SK-N-SH (cell line): Measurements from ENCODE around the gene GGT5. TPM values are rescaled to one million over a fixed set of nuclear protein-coding genes. Genes with fewer than 3 reads are reported as not detected.

ENCODE experiments used
- CTCF ChIA-PET: fragments of 300-600, 350-600 bp; formaldehyde crosslinking; extraction: SDS; loops from one replicate; lab custom pipeline; 2021; lab: Yijun Ruan, JAX
- POLR2A ChIA-PET: fragments of 350-600 bp; sonication (Branson Sonifier 250); formaldehyde crosslinking; extraction: SDS; loops from one replicate; lab custom pipeline; 2020; ENCODE audit warnings: antibody characterized with exemption, inconsistent platforms; lab: Yijun Ruan, JAX
- DNase-seq: peaks from one replicate; pipeline ENCODE4 v3.0.0; 2012
- H2AFZ ChIP-seq: fragments of 200-600 bp; sonication (generic); 2 replicates; pipeline ENCODE4 v1.8.1; 2016; ENCODE audit warnings: antibody characterized with exemption, mild to moderate bottlenecking, low read depth
- H3F3A ChIP-seq: fragments of 200-600 bp; sonication (generic); replicated peaks from 2 replicates; pipeline ENCODE3; 2016; ENCODE audit warnings: antibody characterized with exemption, mild to moderate bottlenecking; ENCODE audit not compliant: insufficient read depth
- H3K27ac ChIP-seq, 2 experiments: fragments of 200-500 bp in 1 of 2; fragments of 200-600 bp in 1 of 2; sonication (Bioruptor generic) in 1 of 2; sonication (generic), shearing (Covaris generic) in 1 of 2; 2 replicates each; pipeline versions ENCODE4 v1.5.1 to v1.6.1; 2014 to 2016; ENCODE audit warnings: low read depth in 2 of 2, inconsistent platforms in 1 of 2, low read length in 1 of 2, mild to moderate bottlenecking in 1 of 2, mixed read lengths in 1 of 2
- H3K27me3 ChIP-seq: fragments of 200-600 bp; sonication (generic), shearing (Covaris generic); 2 replicates; pipeline ENCODE4 v1.6.1; 2016; ENCODE audit warnings: mixed run types; ENCODE audit not compliant: insufficient read depth
- H3K36me3 ChIP-seq, 2 experiments: fragments of 200-500 bp in 1 of 2; fragments of 200-600 bp in 1 of 2; sonication (Bioruptor generic) in 1 of 2; sonication (generic) in 1 of 2; replicated peaks in 1 of 2; 2 replicates each; pipeline versions ENCODE3 to v1.5.1; 2014 to 2016; ENCODE audit warnings: low read length in 1 of 2, mild to moderate bottlenecking in 1 of 2; ENCODE audit not compliant: insufficient read depth in 2 of 2, control insufficient read depth in 1 of 2
- H3K4me1 ChIP-seq, 2 experiments: fragments of 200-500 bp in 1 of 2; fragments of 200-600 bp in 1 of 2; sonication (Bioruptor generic) in 1 of 2; sonication (generic), shearing (Covaris generic) in 1 of 2; 2 replicates each; pipeline versions ENCODE4 v1.5.1 to v1.6.1; 2014 to 2016; ENCODE audit warnings: low read depth in 1 of 2, low read length in 1 of 2, mixed run types in 1 of 2; ENCODE audit not compliant: insufficient read depth in 2 of 2, control insufficient read depth in 1 of 2
- H3K4me2 ChIP-seq: fragments of 200-600 bp; sonication (generic), shearing (Covaris generic); 2 replicates; pipeline ENCODE4 v1.6.1; 2017; ENCODE audit warnings: mixed run types
- H3K4me3 ChIP-seq, 2 experiments: fragments of 200-500 bp in 1 of 2; fragments of 200-600 bp in 1 of 2; sonication (Bioruptor generic) in 1 of 2; sonication (generic), shearing (Covaris generic) in 1 of 2; 2 replicates each; pipeline versions ENCODE4 v1.5.1 to v1.8.1; 2014 to 2016; ENCODE audit warnings: low read depth in 2 of 2, inconsistent platforms in 1 of 2, low read length in 1 of 2, mild to moderate bottlenecking in 1 of 2, mixed read lengths in 1 of 2, moderate library complexity in 1 of 2
- H3K79me2 ChIP-seq: fragments of 200-600 bp; sonication (generic); 2 replicates; pipeline ENCODE4 v1.8.1; 2017; ENCODE audit warnings: mild to moderate bottlenecking; ENCODE audit not compliant: insufficient read depth
- H3K9ac ChIP-seq: fragments of 200-600 bp; sonication (generic); 2 replicates; pipeline ENCODE4 v1.6.1; 2017; ENCODE audit warnings: mixed run types
- H3K9me2 ChIP-seq: fragments of 200-600 bp; sonication (generic); 2 replicates; pipeline ENCODE4 v1.6.1; 2017; ENCODE audit warnings: mixed run types
- H3K9me3 ChIP-seq: fragments of 200-600 bp; sonication (generic); 2 replicates; pipeline ENCODE4 v1.6.1; 2017; ENCODE audit warnings: mixed run types, mild to moderate bottlenecking, moderate library complexity
- H4K20me1 ChIP-seq: fragments of 200-600 bp; sonication (generic); 2 replicates; pipeline ENCODE4 v1.6.1; 2017; ENCODE audit warnings: mild to moderate bottlenecking, mixed run types; ENCODE audit not compliant: insufficient read depth
- CHD2 ChIP-seq: fragments of 150-350 bp; IDR thresholded peaks from 2 replicates; pipeline ENCODE4 v1.6.1; 2018; ENCODE audit warnings: low read length; ENCODE audit not compliant: partially characterized antibody
- ELF1 ChIP-seq: IDR thresholded peaks from 2 replicates; pipeline ENCODE4 v1.4.0; 2012
- EP300 ChIP-seq, 2 experiments: IDR thresholded peaks; 2 replicates each; pipeline versions ENCODE4 v1.4.0 to v1.6.1; 2012; ENCODE audit warnings: borderline replicate concordance in 1 of 2, low read depth in 1 of 2, low read length in 1 of 2
- EZH2phosphoT487 ChIP-seq: fragments of 200-600 bp; sonication (generic); IDR thresholded peaks from 2 replicates; pipeline ENCODE4 v1.6.1; 2017; ENCODE audit warnings: low read depth, mixed run types, mild to moderate bottlenecking, antibody characterized with exemption, moderate library complexity, borderline replicate concordance
- FOXJ3 ChIP-seq: sonication (generic); formaldehyde crosslinking; IDR thresholded peaks from 2 replicates; pipeline ENCODE4 v1.5.1; 2020; ENCODE audit warnings: mild to moderate bottlenecking, missing genetic modification reagents
- FOXM1 ChIP-seq: IDR thresholded peaks from 2 replicates; pipeline ENCODE4 v1.4.0; 2012; ENCODE audit warnings: low read depth, mild to moderate bottlenecking
- GABPA ChIP-seq: IDR thresholded peaks from 2 replicates; pipeline ENCODE4 v1.4.0; 2012; ENCODE audit warnings: low read depth, mild to moderate bottlenecking
- IRF3 ChIP-seq: fragments of 150-350 bp; IDR thresholded peaks from 2 replicates; pipeline ENCODE4 v1.6.1; 2016; ENCODE audit warnings: mild to moderate bottlenecking, low read depth, low read length
- JUND ChIP-seq: IDR thresholded peaks from 2 replicates; pipeline ENCODE4 v1.4.0; 2012
- MAX ChIP-seq: IDR thresholded peaks from 2 replicates; pipeline ENCODE4 v1.4.0; 2012; ENCODE audit warnings: low read depth
- MEF2A ChIP-seq: IDR thresholded peaks from 2 replicates; pipeline ENCODE4 v1.4.0; 2012; ENCODE audit warnings: low read depth, borderline replicate concordance
- RAD21 ChIP-seq: IDR thresholded peaks from 2 replicates; pipeline ENCODE4 v1.6.1; 2012; ENCODE audit warnings: mild to moderate bottlenecking, low read length
- SMC3 ChIP-seq: IDR thresholded peaks from 2 replicates; pipeline ENCODE4 v1.6.1; 2012; ENCODE audit warnings: low read depth, low read length, improper control_type of control experiment
- USF2 ChIP-seq: fragments of 150-350 bp; IDR thresholded peaks from 2 replicates; pipeline ENCODE4 v1.6.1; 2017; ENCODE audit warnings: antibody characterized with exemption, low read length, low read depth, borderline replicate concordance
- WGBS: methylation state at CpG from one replicate; pipeline ENCODE4 v1.1.6; 2017; ENCODE audit warnings: low lambda C conversion rate; 5-methylcytosine and 5-hydroxymethylcytosine counted together
- polyA plus RNA-seq, 3 experiments: library from polyadenylated mRNA; depleted of rRNA; stranded (reverse); fragments of >200 nt; gene quantifications; 2 replicates each; pipeline ENCODE4 v1.2.3, GENCODE V29; 2012

The GGT5 gene
- polyA plus RNA-seq, 1 of the 3 experiments (the other 2 are of a cell fraction), result 4.6 TPM

GRCh38 chr22:24232124-24232523 lies 12.8 kb downstream of the GGT5 start:
- no peaks in the 10 kb centered on the region for H4K20me1 ChIP-seq
- no peak for TF ChIP-seq MEF2A
- no peak for TF ChIP-seq EZH2phosphoT487
- TF ChIP-seq ELF1, result no peak
- TF ChIP-seq GABPA, result no peak
- no peak for TF ChIP-seq JUND
- no peak for TF ChIP-seq SMC3
- no peak for TF ChIP-seq EP300 (IDR thresholded peaks at IDR 0.05; ENCODE audit: borderline replicate concordance in 1 of 2, low read depth in 1 of 2, low read length in 1 of 2)
- no peak for TF ChIP-seq USF2
- no peak for TF ChIP-seq IRF3
- no peak for TF ChIP-seq CHD2
- no peak for TF ChIP-seq MAX
- no peak for TF ChIP-seq FOXM1
- no peak for TF ChIP-seq RAD21
- TF ChIP-seq, all 33 proteins: peak for 0
- H3K4me3 ChIP-seq, result no peak overlapping the region
- peak; percentile 14 for DNase-seq
- 90% methylated on average over 2 of the region's 6 CpGs for WGBS
- no peak overlapping the region for H2AFZ ChIP-seq
- H3K79me2 ChIP-seq, result no peaks in the 10 kb centered on the region
- no peaks in the 10 kb centered on the region for H3K9me3 ChIP-seq
- no peaks in the 10 kb centered on the region for H3F3A ChIP-seq
- no peak overlapping the region for H3K27ac ChIP-seq
- no peak overlapping the region for H3K4me2 ChIP-seq
- POLR2A ChIA-PET, result no interaction called here
- CTCF ChIA-PET, result interaction anchor here (0.8 to 2.6 kb wide), 9 partner anchors 8 to 48 kb away, joined by 3 to 11 read pairs (median 4); no protein-coding TSS in a partner anchor
- H3K36me3 ChIP-seq, result no peaks in the 10 kb centered on the region
- no peaks in the 10 kb centered on the region for H3K9me2 ChIP-seq
- H3K4me1 ChIP-seq, result peaks cover 0 to 8% of the 10 kb centered on the region in 2 experiments; a peak in 1 of 4 replicates
- no peaks in the 10 kb centered on the region for H3K27me3 ChIP-seq
- no peak overlapping the region for H3K9ac ChIP-seq

- Histone ChIP-seq H3K27ac (no peak overlapping the region), H3K4me3 (no peak overlapping the region), H3K4me2 (no peak overlapping the region), H2AFZ (no peak overlapping the region), H3K79me2 (no peaks in the 10 kb centered on the region), H4K20me1 (no peaks in the 10 kb centered on the region), H3K9me3 (no peaks in the 10 kb centered on the region), H3F3A (no peaks in the 10 kb centered on the region), H3K27me3 (no peaks in the 10 kb centered on the region), H3K9ac (no peak overlapping the region), H3K4me1 (peaks cover 0 to 6% of the 10 kb centered on the region in 2 experiments; a peak in 1 of 4 replicates), H3K9me2 (no peaks in the 10 kb centered on the region), H3K36me3 (no peaks in the 10 kb centered on the region)
- peak; percentile 15 for DNase-seq
- TF ChIP-seq FOXJ3 (CRISPR knock-in tag), result no peak
- 100% methylated on average over 4 of the region's 9 CpGs for WGBS
- ChIA-PET CTCF (interaction anchor here (0.6 to 2.6 kb wide), 10 partner anchors 9 to 74 kb away, joined by 3 to 11 read pairs (median 4); no protein-coding TSS in a partner anchor), POLR2A (no interaction called here)
These were observed 13.2 kb downstream of the GGT5 start for GRCh38 chr22:24231706-24232105.
